Chondrocyte (in vitro differentiated cells): ENCODE measurements around the gene ELK3. TPM values are rescaled to one million over a fixed set of nuclear protein-coding genes. Genes with fewer than 3 reads are reported as not detected.

Experiments
- DNase-seq: peaks from one replicate; pipeline ENCODE4 v3.0.0; 2021; ENCODE audit warnings: mixed read lengths, low spot score
- H3K27ac Mint-ChIP-seq: one replicate; pipeline ENCODE4 v1.8.0; 2021; ENCODE audit warnings: mild to moderate bottlenecking, moderate library complexity, mixed read lengths; ENCODE audit not compliant: unreplicated experiment
- H3K27me3 Mint-ChIP-seq: 2 replicates; pipeline ENCODE4 v1.8.0; 2021; ENCODE audit warnings: low read depth, mixed read lengths
- H3K36me3 Mint-ChIP-seq: 2 replicates; pipeline ENCODE4 v1.8.0; 2021; ENCODE audit warnings: low read depth, mixed read lengths
- H3K4me1 Mint-ChIP-seq: 2 replicates; pipeline ENCODE4 v1.8.0; 2021; ENCODE audit warnings: low read depth, mild to moderate bottlenecking, mixed read lengths
- H3K4me3 Mint-ChIP-seq: one replicate; pipeline ENCODE4 v1.8.0; 2021; ENCODE audit warnings: mild to moderate bottlenecking, moderate library complexity, mixed read lengths; ENCODE audit not compliant: unreplicated experiment
- H3K9me3 Mint-ChIP-seq: 2 replicates; pipeline ENCODE4 v1.8.0; 2021; ENCODE audit warnings: low read depth, mixed read lengths
- CTCF ChIP-seq: fragments of 200-600 bp; sonication (generic); IDR thresholded peaks from 2 replicates; pipeline ENCODE4 v1.5.0; 2021; ENCODE audit warnings: antibody characterized with exemption, mild to moderate bottlenecking, moderate library complexity
- total RNA-seq: library from RNA; stranded (reverse); gene quantifications from 3 replicates; pipeline ENCODE4 v1.2.1, GENCODE V29; 2021

ELK3 gene
- total RNA-seq, 1 donor from 2014 or later: 38.8 TPM

DNA sequence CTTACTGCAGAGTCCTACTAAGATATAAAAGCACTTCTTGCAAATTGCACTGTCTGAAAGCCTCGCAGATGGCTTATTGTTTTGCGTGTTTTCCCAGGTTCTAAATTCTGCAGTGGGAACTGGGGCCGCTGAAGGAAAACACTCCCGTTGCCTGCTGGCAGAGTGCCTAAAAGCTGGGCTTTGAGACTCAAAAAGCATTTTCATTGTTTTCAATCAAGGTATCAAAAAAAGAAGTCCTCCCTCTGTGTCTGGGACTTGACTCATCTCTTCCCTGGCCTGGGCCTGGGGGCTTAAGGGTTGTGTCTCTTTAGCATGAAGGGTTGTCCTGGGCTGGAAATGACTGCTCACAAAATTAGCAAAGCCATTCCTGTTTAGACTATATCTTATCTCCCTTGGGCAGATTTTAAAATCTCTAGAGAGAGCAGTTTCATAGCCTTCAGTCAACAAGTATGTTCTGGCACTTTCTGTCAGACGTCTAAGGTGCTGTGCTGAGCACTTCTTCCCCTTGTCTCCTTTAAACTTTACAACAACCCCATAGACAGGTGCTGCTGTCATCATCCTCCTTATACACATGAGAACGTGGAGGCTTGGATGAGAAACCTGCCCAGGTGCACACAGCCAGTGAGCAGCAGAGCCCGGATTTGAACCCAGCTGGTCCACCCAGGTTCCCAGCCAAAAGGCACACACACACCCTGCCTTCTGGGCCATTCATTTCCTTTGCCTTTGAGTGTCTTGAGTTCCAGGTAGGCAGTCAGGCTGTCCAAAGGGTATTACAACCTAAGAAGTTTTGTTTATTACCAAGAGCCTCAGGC is 31.1 kb downstream of the ELK3 start:
- H3K36me3 Mint-ChIP-seq: peaks cover 1% of the 10 kb centered on the region
- no peak for DNase-seq
- H3K9me3 Mint-ChIP-seq: no peaks in the 10 kb centered on the region

DNA sequence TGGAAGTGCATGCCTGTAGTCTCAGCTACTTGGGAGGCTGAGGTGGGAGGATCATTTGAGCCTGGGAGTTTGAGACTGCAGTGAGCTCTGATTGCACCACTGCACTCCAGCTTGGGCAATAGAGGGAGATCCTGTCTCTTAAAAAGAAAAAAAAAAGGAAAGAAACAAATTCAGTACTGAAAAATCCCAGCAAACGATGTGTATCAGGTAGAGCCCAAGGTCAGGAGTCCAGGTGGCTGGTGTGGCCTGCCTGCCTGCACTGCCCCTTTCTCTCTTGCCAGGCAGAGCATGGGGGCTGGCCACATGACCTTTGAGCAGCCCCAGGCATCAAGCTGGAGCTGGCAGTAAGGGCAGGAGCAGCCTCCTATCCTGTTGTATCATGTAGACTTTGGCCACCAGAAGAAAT is 31.8 kb downstream of the ELK3 start:
- H3K27ac Mint-ChIP-seq: peak overlapping the region; percentile 13
- no peak for DNase-seq
- no peak for TF ChIP-seq CTCF
- no peaks in the 10 kb centered on the region for H3K27me3 Mint-ChIP-seq
- no peak overlapping the region for H3K4me3 Mint-ChIP-seq
- H3K36me3 Mint-ChIP-seq: peaks cover 1% of the 10 kb centered on the region
- no peaks in the 10 kb centered on the region for H3K9me3 Mint-ChIP-seq
- peaks cover 42% of the 10 kb centered on the region for H3K4me1 Mint-ChIP-seq

More for the DNA sequence above, 31.1 kb downstream of the ELK3 start:
- Mint-ChIP-seq H3K4me3 (no peak overlapping the region), H3K27ac (peak overlapping the region; percentile 77), H3K4me1 (peaks cover 50% of the 10 kb centered on the region), H3K27me3 (no peaks in the 10 kb centered on the region)
- TF ChIP-seq CTCF: no peak

GRCh38 chr12:96226401-96226800 is 32.2 kb downstream of the ELK3 start:
- Mint-ChIP-seq H3K36me3 (peaks cover 1% of the 10 kb centered on the region), H3K27me3 (no peaks in the 10 kb centered on the region), H3K4me3 (no peak overlapping the region), H3K27ac (no peak overlapping the region), H3K9me3 (no peaks in the 10 kb centered on the region), H3K4me1 (peaks cover 38% of the 10 kb centered on the region)
- DNase-seq: no peak
- TF ChIP-seq CTCF: no peak

DNA sequence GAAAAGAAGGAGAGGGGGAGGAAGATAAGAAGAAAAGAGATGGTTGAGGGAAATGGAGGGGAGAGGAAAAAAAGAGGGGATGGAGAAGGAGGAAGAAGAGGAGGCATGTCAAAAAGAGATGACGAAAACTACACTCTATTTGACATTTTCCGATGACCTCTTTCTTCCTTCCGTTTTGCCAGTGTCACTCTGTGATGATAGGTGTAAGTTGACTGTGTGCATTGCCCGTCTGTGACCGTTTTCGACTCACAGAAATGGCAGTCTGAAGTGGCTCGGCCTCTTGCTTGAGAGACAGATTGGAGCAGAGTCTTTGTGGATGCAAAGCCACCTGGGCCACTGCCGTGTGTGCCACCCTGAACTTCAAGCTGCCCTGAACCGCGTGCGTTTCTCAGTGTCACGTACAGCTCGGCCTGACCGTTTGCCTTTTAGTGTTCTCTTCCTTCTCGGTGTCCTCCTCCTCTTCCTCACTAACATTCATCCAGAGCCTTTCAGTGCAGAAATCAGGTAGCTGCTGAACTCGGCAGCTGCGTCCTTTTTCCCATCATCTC is 32.7 kb downstream of the ELK3 start:
- TF ChIP-seq CTCF: no peak
- DNase-seq: no peak
- Mint-ChIP-seq H3K4me1 (peaks cover 34% of the 10 kb centered on the region), H3K27me3 (no peaks in the 10 kb centered on the region), H3K27ac (no peak overlapping the region), H3K36me3 (peaks cover 3% of the 10 kb centered on the region), H3K4me3 (no peak overlapping the region), H3K9me3 (no peaks in the 10 kb centered on the region)

GRCh38 chr12:96227365-96228106 is 33.4 kb downstream of the ELK3 start:
- Mint-ChIP-seq H3K4me1 (peaks cover 33% of the 10 kb centered on the region), H3K36me3 (peaks cover 5% of the 10 kb centered on the region), H3K27me3 (no peaks in the 10 kb centered on the region), H3K9me3 (no peaks in the 10 kb centered on the region), H3K4me3 (no peak overlapping the region), H3K27ac (no peak overlapping the region)
- TF ChIP-seq CTCF: no peak
- no peak for DNase-seq
